ENCODE data around the gene AHCYL2. TPM values are rescaled to one million over a fixed set of nuclear protein-coding genes. Genes with fewer than 3 reads are reported as not detected.

Gene AHCYL2
- total and polyA plus RNA-seq, 4 donors: 2.0 to 10.0 (median 3.6) TPM

DNA sequence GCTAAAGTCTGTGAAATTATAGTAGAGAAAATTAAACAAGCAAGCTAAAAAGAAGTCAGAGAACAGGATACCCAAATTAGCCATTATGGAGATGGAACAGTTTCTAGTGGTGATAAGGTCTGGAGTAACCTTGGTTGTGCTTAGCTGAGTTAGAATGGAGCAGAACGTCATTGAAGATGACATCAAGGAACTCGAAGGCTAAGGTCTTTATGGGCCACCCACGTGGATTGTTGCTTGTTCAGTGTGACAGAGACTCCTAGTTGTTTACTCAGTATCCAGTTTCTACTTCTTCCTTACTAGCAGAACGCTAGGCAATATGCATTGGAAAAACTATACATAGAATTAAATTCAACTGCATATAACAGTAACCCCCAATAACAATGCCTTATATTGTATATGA, 39.7 kb downstream of the AHCYL2 start:
- whole genome bisulfite sequencing: 85% methylated on average over 4 of the region's 4 CpGs
- no peaks in the 10 kb centered on the region for H3K9me3 ChIP-seq (ENCODE audit: control insufficient read depth in 4 of 4, low read length in 3 of 4)
- no peak overlapping the region for H3K4me3 ChIP-seq (ENCODE audit: low read depth in 1 of 3, low read length in 3 of 3)
- DNase-seq (ENCODE audit: low spot score): no peak
- H3K27ac ChIP-seq (ENCODE audit: low read depth in 1 of 2, low read length in 2 of 2): no peak overlapping the region
- H3K9ac ChIP-seq (ENCODE audit: low read depth in 1 of 2, low read length in 2 of 2): no peak overlapping the region
- H3K4me1 ChIP-seq (ENCODE audit: control insufficient read depth in 4 of 4, insufficient read depth in 4 of 4, low read length in 3 of 4): no peaks in the 10 kb centered on the region
- no peaks in the 10 kb centered on the region for H3K36me3 ChIP-seq (ENCODE audit: control insufficient read depth in 4 of 4, insufficient read depth in 3 of 4, low read depth in 1 of 4, low read length in 3 of 4)
- TF ChIP-seq, protein P1, sequence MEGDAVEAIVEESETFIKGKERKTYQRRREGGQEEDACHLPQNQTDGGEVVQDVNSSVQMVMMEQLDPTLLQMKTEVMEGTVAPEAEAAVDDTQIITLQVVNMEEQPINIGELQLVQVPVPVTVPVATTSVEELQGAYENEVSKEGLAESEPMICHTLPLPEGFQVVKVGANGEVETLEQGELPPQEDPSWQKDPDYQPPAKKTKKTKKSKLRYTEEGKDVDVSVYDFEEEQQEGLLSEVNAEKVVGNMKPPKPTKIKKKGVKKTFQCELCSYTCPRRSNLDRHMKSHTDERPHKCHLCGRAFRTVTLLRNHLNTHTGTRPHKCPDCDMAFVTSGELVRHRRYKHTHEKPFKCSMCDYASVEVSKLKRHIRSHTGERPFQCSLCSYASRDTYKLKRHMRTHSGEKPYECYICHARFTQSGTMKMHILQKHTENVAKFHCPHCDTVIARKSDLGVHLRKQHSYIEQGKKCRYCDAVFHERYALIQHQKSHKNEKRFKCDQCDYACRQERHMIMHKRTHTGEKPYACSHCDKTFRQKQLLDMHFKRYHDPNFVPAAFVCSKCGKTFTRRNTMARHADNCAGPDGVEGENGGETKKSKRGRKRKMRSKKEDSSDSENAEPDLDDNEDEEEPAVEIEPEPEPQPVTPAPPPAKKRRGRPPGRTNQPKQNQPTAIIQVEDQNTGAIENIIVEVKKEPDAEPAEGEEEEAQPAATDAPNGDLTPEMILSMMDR (IDR thresholded peaks at IDR 0.05; ENCODE audit: low read depth, low read length, missing input control): no peak
- TF ChIP-seq TAF1 (conservative IDR thresholded peaks at IDR 0.05): no peak
- TF ChIP-seq, protein P2, sequence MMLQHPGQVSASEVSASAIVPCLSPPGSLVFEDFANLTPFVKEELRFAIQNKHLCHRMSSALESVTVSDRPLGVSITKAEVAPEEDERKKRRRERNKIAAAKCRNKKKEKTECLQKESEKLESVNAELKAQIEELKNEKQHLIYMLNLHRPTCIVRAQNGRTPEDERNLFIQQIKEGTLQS (IDR thresholded peaks at IDR 0.05): no peak
- TF ChIP-seq, protein P3, sequence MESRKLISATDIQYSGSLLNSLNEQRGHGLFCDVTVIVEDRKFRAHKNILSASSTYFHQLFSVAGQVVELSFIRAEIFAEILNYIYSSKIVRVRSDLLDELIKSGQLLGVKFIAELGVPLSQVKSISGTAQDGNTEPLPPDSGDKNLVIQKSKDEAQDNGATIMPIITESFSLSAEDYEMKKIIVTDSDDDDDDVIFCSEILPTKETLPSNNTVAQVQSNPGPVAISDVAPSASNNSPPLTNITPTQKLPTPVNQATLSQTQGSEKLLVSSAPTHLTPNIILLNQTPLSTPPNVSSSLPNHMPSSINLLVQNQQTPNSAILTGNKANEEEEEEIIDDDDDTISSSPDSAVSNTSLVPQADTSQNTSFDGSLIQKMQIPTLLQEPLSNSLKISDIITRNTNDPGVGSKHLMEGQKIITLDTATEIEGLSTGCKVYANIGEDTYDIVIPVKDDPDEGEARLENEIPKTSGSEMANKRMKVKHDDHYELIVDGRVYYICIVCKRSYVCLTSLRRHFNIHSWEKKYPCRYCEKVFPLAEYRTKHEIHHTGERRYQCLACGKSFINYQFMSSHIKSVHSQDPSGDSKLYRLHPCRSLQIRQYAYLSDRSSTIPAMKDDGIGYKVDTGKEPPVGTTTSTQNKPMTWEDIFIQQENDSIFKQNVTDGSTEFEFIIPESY (IDR thresholded peaks at IDR 0.05): no peak
- TF ChIP-seq, protein P4, sequence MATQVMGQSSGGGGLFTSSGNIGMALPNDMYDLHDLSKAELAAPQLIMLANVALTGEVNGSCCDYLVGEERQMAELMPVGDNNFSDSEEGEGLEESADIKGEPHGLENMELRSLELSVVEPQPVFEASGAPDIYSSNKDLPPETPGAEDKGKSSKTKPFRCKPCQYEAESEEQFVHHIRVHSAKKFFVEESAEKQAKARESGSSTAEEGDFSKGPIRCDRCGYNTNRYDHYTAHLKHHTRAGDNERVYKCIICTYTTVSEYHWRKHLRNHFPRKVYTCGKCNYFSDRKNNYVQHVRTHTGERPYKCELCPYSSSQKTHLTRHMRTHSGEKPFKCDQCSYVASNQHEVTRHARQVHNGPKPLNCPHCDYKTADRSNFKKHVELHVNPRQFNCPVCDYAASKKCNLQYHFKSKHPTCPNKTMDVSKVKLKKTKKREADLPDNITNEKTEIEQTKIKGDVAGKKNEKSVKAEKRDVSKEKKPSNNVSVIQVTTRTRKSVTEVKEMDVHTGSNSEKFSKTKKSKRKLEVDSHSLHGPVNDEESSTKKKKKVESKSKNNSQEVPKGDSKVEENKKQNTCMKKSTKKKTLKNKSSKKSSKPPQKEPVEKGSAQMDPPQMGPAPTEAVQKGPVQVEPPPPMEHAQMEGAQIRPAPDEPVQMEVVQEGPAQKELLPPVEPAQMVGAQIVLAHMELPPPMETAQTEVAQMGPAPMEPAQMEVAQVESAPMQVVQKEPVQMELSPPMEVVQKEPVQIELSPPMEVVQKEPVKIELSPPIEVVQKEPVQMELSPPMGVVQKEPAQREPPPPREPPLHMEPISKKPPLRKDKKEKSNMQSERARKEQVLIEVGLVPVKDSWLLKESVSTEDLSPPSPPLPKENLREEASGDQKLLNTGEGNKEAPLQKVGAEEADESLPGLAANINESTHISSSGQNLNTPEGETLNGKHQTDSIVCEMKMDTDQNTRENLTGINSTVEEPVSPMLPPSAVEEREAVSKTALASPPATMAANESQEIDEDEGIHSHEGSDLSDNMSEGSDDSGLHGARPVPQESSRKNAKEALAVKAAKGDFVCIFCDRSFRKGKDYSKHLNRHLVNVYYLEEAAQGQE (IDR thresholded peaks at IDR 0.05): no peak
- TF ChIP-seq FOXA2 (IDR thresholded peaks at IDR 0.05): no peak
- no peak for TF ChIP-seq RXRA (IDR thresholded peaks at IDR 0.05)
- TF ChIP-seq RAD21 (IDR thresholded peaks at IDR 0.05): no peak
- H3K27me3 ChIP-seq (ENCODE audit: control insufficient read depth in 4 of 4, insufficient read depth in 4 of 4, low read length in 3 of 4): no peaks in the 10 kb centered on the region

DNA sequence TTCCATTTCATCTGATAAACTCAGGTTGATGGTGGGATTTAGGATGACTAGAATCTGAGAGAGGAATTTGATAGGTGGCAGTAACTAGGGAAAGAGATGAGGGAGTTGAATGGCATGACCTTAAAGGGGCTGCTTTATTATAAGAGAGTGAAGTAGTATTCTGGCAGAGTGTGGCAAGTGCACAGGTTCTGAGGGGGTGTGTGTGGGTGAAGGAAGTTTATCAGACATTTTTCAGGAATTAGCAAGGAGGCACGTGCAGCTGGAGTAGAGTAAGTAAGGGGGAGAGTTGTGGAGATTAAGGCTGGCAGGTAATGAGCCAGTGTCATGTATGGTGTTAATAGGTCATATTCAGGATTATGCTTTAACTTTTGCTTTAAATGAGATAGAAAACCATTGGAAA, 40.5 kb downstream of the AHCYL2 start:
- no peak for DNase-seq (ENCODE audit: low spot score)

More for the DNA sequence above, 40.5 kb downstream of the AHCYL2 start:
- no peaks in the 10 kb centered on the region for H3K4me1 ChIP-seq (ENCODE audit: control insufficient read depth in 4 of 4, insufficient read depth in 4 of 4, low read length in 3 of 4)
- H3K9me3 ChIP-seq (ENCODE audit: control insufficient read depth in 4 of 4, low read length in 3 of 4): no peaks in the 10 kb centered on the region
- 84% methylated on average over 1 of the region's 1 CpG for WGBS
- TF ChIP-seq NR2F2 (IDR thresholded peaks at IDR 0.05) (no peak), FOXA2 (IDR thresholded peaks at IDR 0.05) (no peak), SP1 (IDR thresholded peaks at IDR 0.05) (no peak), RXRA (IDR thresholded peaks at IDR 0.05) (no peak), HNF4A (conservative IDR thresholded peaks at IDR 0.05) (no peak), EGR1 (IDR thresholded peaks at IDR 0.05; ENCODE audit: low read depth in 2 of 2) (no peak)
- TF ChIP-seq, protein P2 (IDR thresholded peaks at IDR 0.05): no peak
- TF ChIP-seq, protein P1 (IDR thresholded peaks at IDR 0.05; ENCODE audit: low read depth, low read length, missing input control): no peak
- TF ChIP-seq, protein P4 (IDR thresholded peaks at IDR 0.05): no peak
- no peak overlapping the region for H3K27ac ChIP-seq (ENCODE audit: low read depth in 1 of 2, low read length in 2 of 2)
- H3K9ac ChIP-seq (ENCODE audit: low read depth in 1 of 2, low read length in 2 of 2): no peak overlapping the region
- H3K27me3 ChIP-seq (ENCODE audit: control insufficient read depth in 4 of 4, insufficient read depth in 4 of 4, low read length in 3 of 4): no peaks in the 10 kb centered on the region
- no peaks in the 10 kb centered on the region for H3K36me3 ChIP-seq (ENCODE audit: control insufficient read depth in 4 of 4, insufficient read depth in 3 of 4, low read depth in 1 of 4, low read length in 3 of 4)
- no peak overlapping the region for H3K4me3 ChIP-seq (ENCODE audit: low read depth in 1 of 3, low read length in 3 of 3)
